ENCODE measurements around the gene GRID2. TPM values are rescaled to one million over a fixed set of nuclear protein-coding genes. Genes with fewer than 3 reads are reported as not detected.

Gene GRID2
- total RNA-seq, 6 experiments from 2014 or later = not detected

DNA sequence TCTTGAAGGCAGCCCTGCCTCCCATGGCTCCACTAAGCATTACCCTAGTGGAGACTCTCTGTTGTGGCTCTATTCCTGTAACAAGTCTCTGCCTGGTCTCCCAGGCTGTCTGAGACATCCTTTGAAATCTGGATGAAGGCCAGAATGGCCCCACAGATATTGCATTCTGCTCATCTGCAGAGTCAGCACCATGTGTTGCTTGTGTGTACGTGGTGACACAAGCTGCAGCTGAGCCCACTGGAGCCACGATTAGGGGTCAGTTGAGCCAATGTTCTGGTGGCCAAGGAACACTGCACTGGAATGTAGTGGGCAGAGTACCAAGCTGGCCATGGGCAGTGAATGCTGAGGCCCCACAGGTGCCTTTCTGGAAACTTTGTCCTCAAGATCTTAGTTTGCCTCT, 29.2 kb downstream of the GRID2 start:
- Mint-ChIP-seq H3K4me3 (no peak overlapping the region), H3K4me1 (ENCODE audit: low read depth) (no peaks in the 10 kb centered on the region), H3K9me3 (peaks cover 13% of the 10 kb centered on the region), H3K36me3 (ENCODE audit: low read depth) (no peaks in the 10 kb centered on the region), H3K27me3 (ENCODE audit: insufficient read depth) (no peaks in the 10 kb centered on the region; the same call in 1 of the 2 replicates), H3K27ac (no peak overlapping the region)
- no peak for TF ChIP-seq CTCF (IDR thresholded peaks at IDR 0.05)
- no peak for DNase-seq

GRCh38 chr4:92334716-92335350, 31.1 kb downstream of the GRID2 start:
- Mint-ChIP-seq H3K27me3 (ENCODE audit: insufficient read depth) (no peaks in the 10 kb centered on the region; the same call in 1 of the 2 replicates), H3K4me3 (no peak overlapping the region), H3K4me1 (ENCODE audit: low read depth) (no peaks in the 10 kb centered on the region), H3K9me3 (peaks cover 13% of the 10 kb centered on the region), H3K27ac (no peak overlapping the region), H3K36me3 (ENCODE audit: low read depth) (no peaks in the 10 kb centered on the region)
- no peak for TF ChIP-seq CTCF (IDR thresholded peaks at IDR 0.05)
- DNase-seq = no peak

DNA sequence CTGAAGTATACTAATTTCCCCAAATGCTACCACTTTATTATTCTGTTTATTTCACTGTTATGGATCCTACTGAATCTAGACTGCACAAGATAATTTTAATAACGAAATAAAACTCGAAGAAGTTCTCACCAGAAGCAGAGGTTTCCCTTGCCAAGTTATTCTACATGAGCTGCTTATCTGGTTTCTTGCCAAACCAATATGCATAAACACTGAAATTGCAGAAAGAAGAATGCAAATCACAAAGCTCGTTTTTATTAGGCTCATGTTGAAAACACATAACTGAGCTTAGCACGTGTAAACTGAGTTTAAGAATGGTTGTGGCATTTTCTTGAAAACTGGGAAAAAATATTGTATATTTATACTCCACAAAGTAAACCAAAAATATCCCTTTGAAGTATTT, 35.9 kb downstream of the GRID2 start:
- Mint-ChIP-seq H3K27ac (no peak overlapping the region), H3K36me3 (ENCODE audit: low read depth) (no peaks in the 10 kb centered on the region), H3K9me3 (peaks cover 5% of the 10 kb centered on the region; the same call in 1 of the 2 replicates), H3K27me3 (ENCODE audit: insufficient read depth) (no peaks in the 10 kb centered on the region; the same call in 1 of the 2 replicates), H3K4me3 (no peak overlapping the region), H3K4me1 (ENCODE audit: low read depth) (no peaks in the 10 kb centered on the region)
- TF ChIP-seq CTCF (IDR thresholded peaks at IDR 0.05) = no peak
- DNase-seq = no peak

GRCh38 chr4:92344216-92344615, 40.5 kb downstream of the GRID2 start:
- no peak for DNase-seq
- Mint-ChIP-seq H3K4me1 (ENCODE audit: low read depth) (no peaks in the 10 kb centered on the region), H3K36me3 (ENCODE audit: low read depth) (no peaks in the 10 kb centered on the region), H3K27me3 (ENCODE audit: insufficient read depth) (no peaks in the 10 kb centered on the region), H3K4me3 (no peak overlapping the region), H3K27ac (no peak overlapping the region), H3K9me3 (peaks cover 3% of the 10 kb centered on the region; the same call in 1 of the 2 replicates)
- TF ChIP-seq CTCF (IDR thresholded peaks at IDR 0.05) = no peak

DNA sequence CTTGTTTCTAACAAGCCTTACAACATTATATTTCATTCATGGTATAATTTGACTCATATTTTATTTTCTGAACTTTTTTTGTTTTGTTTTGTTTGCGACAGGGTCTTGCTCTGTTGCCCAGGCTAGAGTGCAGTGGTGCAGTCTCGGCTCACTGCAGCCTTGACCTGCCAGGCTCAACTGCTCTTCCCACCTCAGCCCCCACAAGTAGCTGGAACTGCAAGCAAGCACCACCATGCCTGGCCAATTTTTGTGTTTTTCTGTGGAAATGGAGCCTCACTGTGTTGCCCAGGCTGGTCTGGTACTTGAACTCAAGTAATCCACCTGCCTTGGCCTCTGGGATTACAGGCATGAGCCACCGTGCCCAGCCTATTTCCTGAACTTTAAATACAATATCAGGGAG, 42.5 kb downstream of the GRID2 start:
- peaks cover 3% of the 10 kb centered on the region; the same call in 1 of the 2 replicates for H3K9me3 Mint-ChIP-seq
- no peaks in the 10 kb centered on the region for H3K27me3 Mint-ChIP-seq (ENCODE audit: insufficient read depth)
- H3K27ac Mint-ChIP-seq = no peak overlapping the region
- no peak overlapping the region for H3K4me3 Mint-ChIP-seq
- no peaks in the 10 kb centered on the region for H3K4me1 Mint-ChIP-seq (ENCODE audit: low read depth)
- no peak for DNase-seq
- no peak for TF ChIP-seq CTCF (IDR thresholded peaks at IDR 0.05)
- no peaks in the 10 kb centered on the region for H3K36me3 Mint-ChIP-seq (ENCODE audit: low read depth)
